ENCODE data around the gene HOXD4.

- TF ChIP-seq CTCF (IDR thresholded peaks at IDR 0.05): no peak
- no peak for TF ChIP-seq ZFX (IDR thresholded peaks at IDR 0.05; ENCODE audit: borderline replicate concordance)
These were observed 21.7 kb downstream of the HOXD4 start for GRCh38 chr2:176172895-176173566.
